Endothelial cell (in vitro differentiated cells): Measurements from ENCODE around the gene ZNF439. TPM values are rescaled to one million over a fixed set of nuclear protein-coding genes. Genes with fewer than 3 reads are reported as not detected.
"Not testable (repeated sequence)": the region's sequence is repeated elsewhere in the genome, so short reads cannot be mapped to it uniquely, and the experiment has no call there.

Experiments used
- DNase-seq: peaks from one replicate; pipeline ENCODE4 v3.0.0; 2021; ENCODE audit warnings: low spot score
- H3K27ac Mint-ChIP-seq: one replicate; pipeline ENCODE4 v1.8.0; 2021; ENCODE audit warnings: mixed read lengths, inconsistent platforms; ENCODE audit not compliant: unreplicated experiment
- H3K27me3 Mint-ChIP-seq: one replicate; pipeline ENCODE4 v1.8.0; 2021; ENCODE audit warnings: mild to moderate bottlenecking, moderate library complexity, mixed read lengths, inconsistent platforms; ENCODE audit not compliant: unreplicated experiment
- H3K36me3 Mint-ChIP-seq: one replicate; pipeline ENCODE4 v1.8.0; 2021; ENCODE audit warnings: mild to moderate bottlenecking, low read depth, mixed read lengths, inconsistent platforms; ENCODE audit not compliant: unreplicated experiment
- H3K4me1 Mint-ChIP-seq: one replicate; pipeline ENCODE4 v1.8.0; 2021; ENCODE audit warnings: mild to moderate bottlenecking, mixed read lengths, inconsistent platforms; ENCODE audit not compliant: unreplicated experiment
- H3K4me3 Mint-ChIP-seq: one replicate; pipeline ENCODE4 v1.8.0; 2021; ENCODE audit warnings: mild to moderate bottlenecking, mixed read lengths, inconsistent platforms; ENCODE audit not compliant: unreplicated experiment
- H3K9me3 Mint-ChIP-seq: one replicate; pipeline ENCODE4 v1.8.0; 2021; ENCODE audit warnings: mixed read lengths, inconsistent platforms; ENCODE audit not compliant: unreplicated experiment
- total RNA-seq: library from RNA; stranded (reverse); fragmentation: NEBNext Ultra II Directional; extraction: Animal tissue kit (Norgen Biotek cat#: 25700); gene quantifications from one replicate; pipeline ENCODE4 v1.2.1, GENCODE V29; 2021; ENCODE audit not compliant: unreplicated experiment
- TF ChIP-seq, protein P1 (sequence below): fragments of 200-600 bp; sonication (generic); IDR thresholded peaks from one replicate; pipeline ENCODE4 v1.5.0; 2021; ENCODE audit warnings: antibody characterized with exemption; ENCODE audit not compliant: unreplicated experiment

The ZNF439 gene
- total RNA-seq, 1 donor from 2014 or later: 0.18 TPM

DNA sequence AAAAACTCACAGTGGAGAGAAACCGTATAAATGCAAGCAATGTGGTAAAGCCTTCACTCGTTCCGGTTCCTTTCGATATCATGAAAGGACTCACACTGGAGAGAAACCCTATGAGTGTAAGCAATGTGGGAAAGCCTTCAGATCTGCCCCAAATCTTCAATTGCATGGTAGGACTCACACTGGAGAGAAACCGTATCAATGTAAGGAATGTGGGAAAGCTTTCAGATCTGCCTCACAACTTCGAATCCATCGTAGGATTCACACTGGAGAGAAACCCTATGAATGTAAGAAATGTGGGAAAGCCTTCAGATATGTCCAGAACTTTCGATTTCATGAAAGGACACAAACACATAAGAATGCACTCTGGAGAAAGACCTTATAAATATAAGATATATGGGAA, 19.7 kb downstream of the ZNF439 start:
- Mint-ChIP-seq H3K36me3 (peaks cover 10% of the 10 kb centered on the region), H3K27me3 (peaks cover 1% of the 10 kb centered on the region), H3K9me3 (peaks cover 46% of the 10 kb centered on the region), H3K27ac (no peak overlapping the region), H3K4me1 (no peaks in the 10 kb centered on the region), H3K4me3 (no peak overlapping the region)
- DNase-seq: no peak
- TF ChIP-seq, protein P1, sequence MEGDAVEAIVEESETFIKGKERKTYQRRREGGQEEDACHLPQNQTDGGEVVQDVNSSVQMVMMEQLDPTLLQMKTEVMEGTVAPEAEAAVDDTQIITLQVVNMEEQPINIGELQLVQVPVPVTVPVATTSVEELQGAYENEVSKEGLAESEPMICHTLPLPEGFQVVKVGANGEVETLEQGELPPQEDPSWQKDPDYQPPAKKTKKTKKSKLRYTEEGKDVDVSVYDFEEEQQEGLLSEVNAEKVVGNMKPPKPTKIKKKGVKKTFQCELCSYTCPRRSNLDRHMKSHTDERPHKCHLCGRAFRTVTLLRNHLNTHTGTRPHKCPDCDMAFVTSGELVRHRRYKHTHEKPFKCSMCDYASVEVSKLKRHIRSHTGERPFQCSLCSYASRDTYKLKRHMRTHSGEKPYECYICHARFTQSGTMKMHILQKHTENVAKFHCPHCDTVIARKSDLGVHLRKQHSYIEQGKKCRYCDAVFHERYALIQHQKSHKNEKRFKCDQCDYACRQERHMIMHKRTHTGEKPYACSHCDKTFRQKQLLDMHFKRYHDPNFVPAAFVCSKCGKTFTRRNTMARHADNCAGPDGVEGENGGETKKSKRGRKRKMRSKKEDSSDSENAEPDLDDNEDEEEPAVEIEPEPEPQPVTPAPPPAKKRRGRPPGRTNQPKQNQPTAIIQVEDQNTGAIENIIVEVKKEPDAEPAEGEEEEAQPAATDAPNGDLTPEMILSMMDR: no peak

DNA sequence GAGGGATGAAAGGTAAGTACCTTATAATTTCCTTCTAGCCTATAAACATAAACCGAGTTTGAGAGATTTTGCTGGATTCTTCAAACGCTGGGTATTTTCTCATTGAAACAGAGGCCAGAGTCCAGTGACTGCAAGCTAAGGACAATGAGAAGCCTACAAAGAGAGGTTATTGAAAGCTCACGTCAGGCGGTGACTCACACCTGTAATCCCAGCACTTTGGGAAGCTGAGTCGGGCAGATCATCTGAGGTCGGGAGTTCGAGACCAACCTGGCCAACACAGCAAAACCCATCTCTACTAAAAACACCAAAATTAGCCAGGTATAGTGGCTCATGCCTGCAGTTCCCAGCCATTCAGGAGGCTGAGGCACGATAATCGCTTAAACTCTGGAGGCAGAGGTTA, 24.1 kb downstream of the ZNF439 start:
- no peak for DNase-seq
- Mint-ChIP-seq H3K27ac (no peak overlapping the region), H3K4me1 (no peaks in the 10 kb centered on the region), H3K9me3 (peaks cover 25% of the 10 kb centered on the region), H3K36me3 (peaks cover 6% of the 10 kb centered on the region), H3K4me3 (no peak overlapping the region), H3K27me3 (no peaks in the 10 kb centered on the region)
- TF ChIP-seq, protein P1: no peak

DNA sequence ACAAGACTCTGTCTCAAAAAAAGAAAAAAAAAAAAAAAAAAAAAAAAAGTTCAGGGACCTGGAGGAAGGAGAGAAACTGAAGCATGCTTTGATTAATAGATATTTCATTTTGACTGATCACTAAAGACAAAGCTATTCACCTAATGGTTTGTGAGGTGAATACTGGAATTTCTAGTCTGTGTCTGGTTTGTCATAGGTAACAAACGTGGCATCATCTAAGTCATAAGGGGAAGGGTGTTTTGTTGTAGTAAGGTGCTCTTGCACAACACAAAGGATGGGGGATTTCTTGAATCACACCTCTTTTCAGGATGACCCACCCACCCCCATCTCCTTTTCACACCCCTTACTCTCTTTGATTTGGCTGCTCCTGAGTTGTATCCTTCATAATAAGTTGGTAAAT, 25.2 kb downstream of the ZNF439 start:
- no peak for DNase-seq
- TF ChIP-seq, protein P1: no peak
- Mint-ChIP-seq H3K27ac (no peak overlapping the region), H3K27me3 (no peaks in the 10 kb centered on the region), H3K9me3 (peaks cover 18% of the 10 kb centered on the region), H3K4me3 (no peak overlapping the region), H3K36me3 (peaks cover 4% of the 10 kb centered on the region), H3K4me1 (no peaks in the 10 kb centered on the region)

DNA sequence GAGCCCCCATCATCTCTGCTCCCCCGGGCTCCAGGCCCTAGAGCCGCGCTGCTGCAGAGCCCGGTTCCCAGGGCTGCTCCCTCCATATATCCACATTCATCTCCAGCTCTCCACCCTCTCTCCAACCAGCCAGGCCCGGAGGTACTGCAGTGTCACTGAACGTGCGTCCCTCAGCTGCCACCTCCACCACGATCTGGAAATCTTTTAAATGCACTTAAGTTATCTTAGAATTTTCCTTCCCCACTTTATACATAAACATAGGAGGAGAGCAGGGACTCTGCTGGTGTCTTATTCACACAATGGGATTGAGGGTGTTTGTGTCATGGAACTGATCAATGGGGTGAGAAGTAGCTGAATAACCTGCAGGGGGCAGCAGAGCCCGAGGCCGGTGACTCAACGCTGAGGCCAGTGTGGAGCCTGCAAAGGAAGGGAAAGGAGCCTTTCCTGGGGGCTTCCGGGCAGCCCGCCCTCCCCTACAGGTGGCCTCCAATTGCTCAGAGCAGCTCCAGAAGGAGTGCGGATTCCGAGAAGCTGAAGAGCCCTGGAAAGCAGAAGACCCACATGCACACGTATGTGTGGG, 31.3 kb downstream of the ZNF439 start:
- DNase-seq, H3K4me1 Mint-ChIP-seq, H3K27me3 Mint-ChIP-seq, H3K4me3 Mint-ChIP-seq, H3K27ac Mint-ChIP-seq: not testable (repeated sequence)
- Mint-ChIP-seq H3K36me3 (peaks cover 20% of the 10 kb centered on the region), H3K9me3 (peaks cover 51% of the 10 kb centered on the region)

DNA sequence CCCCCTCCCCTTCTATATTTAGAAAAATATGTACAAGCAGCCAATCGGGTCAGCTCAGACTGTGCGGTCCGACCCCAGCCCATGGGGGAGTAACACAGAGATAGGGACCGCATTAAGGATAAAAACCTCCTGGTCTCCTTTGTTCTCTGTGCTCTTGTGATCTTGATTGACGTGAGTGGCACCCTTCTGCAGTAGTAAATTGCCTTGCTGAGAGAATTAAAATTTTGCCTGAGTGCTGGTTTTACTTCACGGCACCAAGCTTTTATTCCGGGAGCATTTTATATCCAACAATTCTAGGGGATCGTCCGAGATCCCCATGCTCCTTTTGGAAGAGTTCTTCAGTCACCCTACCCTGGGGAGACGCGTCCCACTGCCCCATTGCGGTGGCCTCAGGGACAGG, 32.1 kb downstream of the ZNF439 start:
- no peaks in the 10 kb centered on the region for H3K4me1 Mint-ChIP-seq
- H3K9me3 Mint-ChIP-seq: peaks cover 54% of the 10 kb centered on the region
- no peak overlapping the region for H3K27ac Mint-ChIP-seq
- H3K36me3 Mint-ChIP-seq: peaks cover 20% of the 10 kb centered on the region
- TF ChIP-seq, protein P1: no peak
- H3K4me3 Mint-ChIP-seq: no peak overlapping the region
- DNase-seq: no peak
- H3K27me3 Mint-ChIP-seq: peaks cover 5% of the 10 kb centered on the region
